Parathyroid adenoma (tissue), 2 donors: ENCODE data around the gene FAM24B.

Experiments used
- H2AFZ ChIP-seq: fragments of 300-600 bp; sonication (generic); one replicate; pipeline ENCODE4 v1.7.0; 2017; ENCODE audit warnings: antibody characterized with exemption, mild to moderate bottlenecking
- H3K27ac ChIP-seq: fragments of 300-600 bp; sonication (generic); one replicate; pipeline ENCODE4 v1.7.0; 2017
- H3K27me3 ChIP-seq: fragments of 300-600 bp; sonication (generic); one replicate; pipeline ENCODE4 v1.7.0; 2017; ENCODE audit warnings: low read length; ENCODE audit not compliant: control insufficient read depth, insufficient read depth
- H3K36me3 ChIP-seq: fragments of 300-600 bp; sonication (generic); one replicate; pipeline ENCODE4 v1.7.0; 2017; ENCODE audit warnings: low read length; ENCODE audit not compliant: control insufficient read depth, insufficient read depth
- H3K4me1 ChIP-seq: fragments of 300-600 bp; sonication (generic); one replicate; pipeline ENCODE4 v1.7.0; 2017; ENCODE audit warnings: control low read depth
- H3K4me2 ChIP-seq: fragments of 300-600 bp; sonication (generic); one replicate; pipeline ENCODE4 v1.7.0; 2017; ENCODE audit warnings: low read length
- H3K4me3 ChIP-seq: fragments of 300-600 bp; sonication (generic); one replicate; pipeline ENCODE4 v1.7.0; 2017; ENCODE audit warnings: low read depth, low read length
- H3K79me2 ChIP-seq: fragments of 300-600 bp; sonication (generic); one replicate; pipeline ENCODE4 v1.7.0; 2017; ENCODE audit warnings: control low read depth
- H3K9ac ChIP-seq: fragments of 300-600 bp; sonication (generic); one replicate; pipeline ENCODE4 v1.7.0; 2017; ENCODE audit warnings: mild to moderate bottlenecking
- H3K9me3 ChIP-seq: fragments of 300-600 bp; sonication (generic); one replicate; pipeline ENCODE4 v1.7.0; 2017; ENCODE audit warnings: low read length; ENCODE audit not compliant: control insufficient read depth
- CTCF ChIP-seq: fragments of 300-600 bp; sonication (generic); IDR thresholded peaks from one replicate; pipeline ENCODE4 v1.7.0; 2017; ENCODE audit warnings: antibody characterized with exemption, mild to moderate bottlenecking
- donor health status: primary hyperparathyroidism.

The FAM24B gene

DNA sequence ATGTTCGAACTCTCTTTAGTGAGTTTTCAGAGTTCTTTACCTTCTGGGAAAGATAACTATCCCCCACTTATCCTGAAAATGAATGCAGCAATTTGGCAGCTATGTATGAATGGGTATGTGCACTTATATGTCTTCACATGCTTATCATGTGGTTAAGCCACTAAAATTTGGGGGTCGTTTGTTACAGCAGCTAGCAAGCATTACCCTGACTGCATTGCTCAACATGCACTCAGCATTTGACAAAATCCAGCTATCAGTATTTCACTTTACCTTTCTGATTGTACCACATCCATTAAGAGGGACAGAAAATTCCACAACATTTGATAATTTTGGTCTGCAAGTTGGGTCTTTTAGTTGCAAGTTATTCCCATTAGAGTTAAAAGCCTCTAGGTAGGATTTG lies 43.5 kb downstream of the FAM24B start:
- no peaks in the 10 kb centered on the region for H3K36me3 ChIP-seq
- no peak overlapping the region for H2AFZ ChIP-seq
- TF ChIP-seq CTCF: no peak
- H3K9ac ChIP-seq: no peak overlapping the region
- H3K4me1 ChIP-seq: no peaks in the 10 kb centered on the region
- H3K27ac ChIP-seq: no peak overlapping the region
- H3K9me3 ChIP-seq: no peaks in the 10 kb centered on the region
- no peak overlapping the region for H3K4me2 ChIP-seq
- no peaks in the 10 kb centered on the region for H3K79me2 ChIP-seq
- H3K27me3 ChIP-seq: no peaks in the 10 kb centered on the region
- no peak overlapping the region for H3K4me3 ChIP-seq

- Histone ChIP-seq H3K36me3 (no peaks in the 10 kb centered on the region), H3K9me3 (no peaks in the 10 kb centered on the region), H2AFZ (no peak overlapping the region), H3K4me3 (no peak overlapping the region), H3K79me2 (no peaks in the 10 kb centered on the region), H3K27ac (no peak overlapping the region), H3K9ac (no peak overlapping the region), H3K4me1 (no peaks in the 10 kb centered on the region), H3K4me2 (no peak overlapping the region), H3K27me3 (no peaks in the 10 kb centered on the region)
- TF ChIP-seq CTCF: no peak
Measured at GRCh38 chr10:122830965-122831353, 48.4 kb downstream of the FAM24B start.

DNA sequence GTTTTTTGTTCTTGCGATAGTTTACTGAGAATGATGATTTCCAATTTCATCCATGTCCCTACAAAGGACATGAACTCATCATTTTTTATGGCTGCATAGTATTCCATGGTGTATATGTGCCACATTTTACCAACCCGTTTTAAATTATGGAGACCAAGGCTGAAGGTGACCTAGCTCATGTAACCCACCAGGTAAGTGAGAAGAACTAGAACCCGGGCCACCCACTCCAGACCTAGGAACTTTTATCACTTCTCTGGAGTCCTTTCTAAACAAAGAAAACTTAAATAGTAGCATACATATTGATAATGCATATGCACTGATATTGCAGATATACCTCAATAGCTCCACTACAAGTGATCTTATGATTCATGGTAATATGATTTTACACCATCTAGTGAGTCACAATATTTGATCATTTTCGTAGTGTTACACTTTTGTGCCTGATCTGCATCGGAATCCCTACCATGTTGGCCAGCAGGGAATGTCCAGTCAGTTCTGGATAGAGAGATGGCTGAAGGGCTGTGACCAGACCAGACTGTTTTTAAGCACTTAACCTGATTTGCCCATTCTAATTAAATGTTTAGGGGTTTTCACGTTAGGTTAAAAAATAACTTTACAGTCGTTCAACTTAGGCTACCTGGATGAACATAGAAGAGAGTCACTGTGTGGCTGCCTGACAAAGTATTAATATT lies 49.0 kb downstream of the FAM24B start:
- Histone ChIP-seq H3K79me2 (no peaks in the 10 kb centered on the region), H3K27ac (no peak overlapping the region), H3K4me1 (no peaks in the 10 kb centered on the region), H3K4me3 (no peak overlapping the region), H3K36me3 (no peaks in the 10 kb centered on the region), H3K9me3 (no peaks in the 10 kb centered on the region), H3K9ac (no peak overlapping the region), H3K4me2 (no peak overlapping the region), H3K27me3 (no peaks in the 10 kb centered on the region), H2AFZ (no peak overlapping the region)
- TF ChIP-seq CTCF: no peak

- H3K27ac ChIP-seq: no peak overlapping the region
- H3K4me3 ChIP-seq: no peak overlapping the region
- no peaks in the 10 kb centered on the region for H3K4me1 ChIP-seq
- H3K79me2 ChIP-seq: no peaks in the 10 kb centered on the region
- H3K9me3 ChIP-seq: no peaks in the 10 kb centered on the region
- H2AFZ ChIP-seq: no peak overlapping the region
- H3K4me2 ChIP-seq: no peak overlapping the region
- H3K27me3 ChIP-seq: no peaks in the 10 kb centered on the region
- H3K9ac ChIP-seq: no peak overlapping the region
- H3K36me3 ChIP-seq: no peaks in the 10 kb centered on the region
- no peak for TF ChIP-seq CTCF
Measured at GRCh38 chr10:122829454-122829853, 49.9 kb downstream of the FAM24B start.

- no peak overlapping the region for H2AFZ ChIP-seq
- no peaks in the 10 kb centered on the region for H3K79me2 ChIP-seq
- no peak overlapping the region for H3K27ac ChIP-seq
- no peaks in the 10 kb centered on the region for H3K27me3 ChIP-seq
- H3K9me3 ChIP-seq: no peaks in the 10 kb centered on the region
- no peak overlapping the region for H3K4me2 ChIP-seq
- H3K4me3 ChIP-seq: no peak overlapping the region
- H3K4me1 ChIP-seq: no peaks in the 10 kb centered on the region
- no peak for TF ChIP-seq CTCF
- H3K9ac ChIP-seq: no peak overlapping the region
- no peaks in the 10 kb centered on the region for H3K36me3 ChIP-seq
Measured at GRCh38 chr10:122828716-122829255, 50.6 kb downstream of the FAM24B start.
